Cardiac muscle cell (in vitro differentiated cells and primary cell): ENCODE data around the gene STPG4. TPM values are rescaled to one million over a fixed set of nuclear protein-coding genes. Genes with fewer than 3 reads are reported as not detected.

ENCODE experiments used
- DNase-seq, 2 donors: peaks; one replicate each; pipeline versions ENCODE4 v3.0.0 to v3.0.0-alpha.2; 2010 to 2017; ENCODE audit warnings: low read depth in 1 of 2, low spot score in 1 of 2
- H3K27ac ChIP-seq: fragments of 200-600 bp; sonication (generic); 2 replicates; pipeline ENCODE4 v1.5.1; 2016
- H3K27me3 ChIP-seq: fragments of 200-600 bp; sonication (generic); 2 replicates; pipeline ENCODE4 v1.6.0; 2016; ENCODE audit warnings: control low read depth
- H3K36me3 ChIP-seq: fragments of 200-600 bp; sonication (generic); 2 replicates; pipeline ENCODE4 v1.5.1; 2016; ENCODE audit warnings: control low read depth
- H3K4me1 ChIP-seq: fragments of 200-600 bp; sonication (generic); 2 replicates; pipeline ENCODE4 v1.8.1; 2017; ENCODE audit warnings: low read depth, mild to moderate bottlenecking, mixed run types
- H3K4me3 ChIP-seq: fragments of 200-600 bp; sonication (generic); 2 replicates; pipeline ENCODE4 v1.5.1; 2016; ENCODE audit warnings: mild to moderate bottlenecking
- H3K9me3 ChIP-seq: fragments of 200-600 bp; sonication (generic); 2 replicates; pipeline ENCODE4 v1.5.1; 2017; ENCODE audit warnings: low read depth, mild to moderate bottlenecking, control low read depth
- CTCF ChIP-seq: IDR thresholded peaks from 2 replicates; pipeline ENCODE4 v1.5.1; 2012; ENCODE audit warnings: low read depth, mild to moderate bottlenecking, low read length
- polyA plus RNA-seq: library from polyadenylated mRNA; unstranded; fragments of >200 nt; fragmentation: Nextera tagmentation; extraction: Ambion mirVana; gene quantifications from 2 replicates; pipeline ENCODE4 v1.2.1, GENCODE V29; 2016
- total RNA-seq: library from RNA; depleted of rRNA; stranded (reverse); fragments of >200 nt; gene quantifications from 2 replicates; pipeline ENCODE4 v1.2.3, GENCODE V29; 2016

STPG4 gene
- total and polyA plus RNA-seq, 2 experiments from 2014 or later = not detected

GRCh38 chr2:47073641-47074040 lies 81.5 kb downstream of the STPG4 start:
- Histone ChIP-seq H3K9me3 (no peaks in the 10 kb centered on the region), H3K27ac (no peak overlapping the region), H3K4me1 (peaks cover 23% of the 10 kb centered on the region)

GRCh38 chr2:47073217-47073616 lies 81.9 kb downstream of the STPG4 start:
- H3K27me3 ChIP-seq = no peaks in the 10 kb centered on the region
- no peaks in the 10 kb centered on the region for H3K9me3 ChIP-seq
- H3K36me3 ChIP-seq = no peaks in the 10 kb centered on the region
- H3K27ac ChIP-seq = no peak overlapping the region
- TF ChIP-seq CTCF = no peak
- H3K4me3 ChIP-seq = no peak overlapping the region
- H3K4me1 ChIP-seq = peaks cover 23% of the 10 kb centered on the region
- DNase-seq = no peak

More at GRCh38 chr2:47073641-47074040, 81.5 kb downstream of the STPG4 start:
- no peak for TF ChIP-seq CTCF
- Histone ChIP-seq H3K36me3 (no peaks in the 10 kb centered on the region), H3K4me3 (no peak overlapping the region), H3K27me3 (no peaks in the 10 kb centered on the region)
- no peak for DNase-seq

- no peak for DNase-seq
- no peaks in the 10 kb centered on the region for H3K9me3 ChIP-seq
- H3K4me3 ChIP-seq = no peak overlapping the region
- H3K27ac ChIP-seq = no peak overlapping the region
- H3K36me3 ChIP-seq = no peaks in the 10 kb centered on the region
- no peaks in the 10 kb centered on the region for H3K27me3 ChIP-seq
- no peak for TF ChIP-seq CTCF
- H3K4me1 ChIP-seq = peaks cover 23% of the 10 kb centered on the region
Measured at GRCh38 chr2:47072728-47073191, 82.3 kb downstream of the STPG4 start.

- TF ChIP-seq CTCF = peak; percentile 31
- DNase-seq = peak in 1 of 2 donors; percentile 99
- H3K27ac ChIP-seq = peak overlapping the region; percentile 96
Measured at GRCh38 chr2:47072018-47072691, 83.0 kb downstream of the STPG4 start.

GRCh38 chr2:47070920-47071824 lies 83.9 kb downstream of the STPG4 start:
- no peak for TF ChIP-seq CTCF
- Histone ChIP-seq H3K9me3 (no peaks in the 10 kb centered on the region), H3K4me3 (no peak overlapping the region), H3K27me3 (no peaks in the 10 kb centered on the region), H3K4me1 (peaks cover 17% of the 10 kb centered on the region), H3K36me3 (no peaks in the 10 kb centered on the region), H3K27ac (peak overlapping the region; percentile 96)
- DNase-seq = peak in 1 of 2 donors; percentile 97

More at GRCh38 chr2:47072018-47072691, 83.0 kb downstream of the STPG4 start:
- no peak overlapping the region for H3K4me3 ChIP-seq
- H3K27me3 ChIP-seq = no peaks in the 10 kb centered on the region
- H3K9me3 ChIP-seq = no peaks in the 10 kb centered on the region
- peaks cover 22% of the 10 kb centered on the region for H3K4me1 ChIP-seq
- no peaks in the 10 kb centered on the region for H3K36me3 ChIP-seq
